Brain pericyte (primary cell): Measurements from ENCODE around the gene VEZF1.
"Not testable (repeated sequence)": the region's sequence is repeated elsewhere in the genome, so short reads cannot be mapped to it uniquely, and the experiment has no call there.

Experiments
- DNase-seq: peaks from one replicate; pipeline ENCODE4 v3.0.0-alpha.2; 2012; ENCODE audit warnings: low read depth, low spot score

VEZF1 gene

GRCh38 chr17:57974053-57974824, 13.8 kb downstream of the VEZF1 start:
- not testable (repeated sequence) for DNase-seq

GRCh38 chr17:57972151-57972550, 15.9 kb downstream of the VEZF1 start:
- DNase-seq, result no peak

- no peak for DNase-seq
Observed at GRCh38 chr17:57971572-57971971, 16.5 kb downstream of the VEZF1 start.

- DNase-seq, result no peak
Observed at GRCh38 chr17:57970710-57971109, 17.3 kb downstream of the VEZF1 start.

- DNase-seq, result no peak
Observed at GRCh38 chr17:57968456-57968855, 19.6 kb downstream of the VEZF1 start.

- DNase-seq, result no peak
Observed at GRCh38 chr17:57966875-57967274, 21.2 kb downstream of the VEZF1 start.

GRCh38 chr17:57966246-57966645, 21.8 kb downstream of the VEZF1 start:
- DNase-seq, result no peak

GRCh38 chr17:57965521-57966160, 22.4 kb downstream of the VEZF1 start:
- no peak for DNase-seq

- no peak for DNase-seq
Observed at GRCh38 chr17:57963149-57963511, 24.9 kb downstream of the VEZF1 start.

- no peak for DNase-seq
Observed at GRCh38 chr17:57962279-57963148, 25.5 kb downstream of the VEZF1 start.

- no peak for DNase-seq
Observed at GRCh38 chr17:57959929-57960328, 28.1 kb downstream of the VEZF1 start.

GRCh38 chr17:57958391-57958790, 29.7 kb downstream of the VEZF1 start:
- not testable (repeated sequence) for DNase-seq

- DNase-seq, result no peak
Observed at GRCh38 chr17:57957886-57958285, 30.2 kb downstream of the VEZF1 start.

- no peak for DNase-seq
Observed at GRCh38 chr17:57957120-57957850, 30.8 kb downstream of the VEZF1 start.

- no peak for DNase-seq
Observed at GRCh38 chr17:57956291-57957119, 31.5 kb downstream of the VEZF1 start.

GRCh38 chr17:57955183-57955931, 32.7 kb downstream of the VEZF1 start, which contains the start of gene CUEDC1:
CUEDC1 (minus strand) TSS chr17:57955412; CDS start chr17:57885564, 69,848 bp downstream.
- no peak for DNase-seq

GRCh38 chr17:57954397-57955182, 33.5 kb downstream of the VEZF1 start:
- no peak for DNase-seq

GRCh38 chr17:57953705-57954396, 34.2 kb downstream of the VEZF1 start:
- no peak for DNase-seq
